ENCODE results near the gene RAET1E.
"Not testable (repeated sequence)": the region's sequence is repeated elsewhere in the genome, so short reads cannot be mapped to it uniquely, and the experiment has no call there.

DNA sequence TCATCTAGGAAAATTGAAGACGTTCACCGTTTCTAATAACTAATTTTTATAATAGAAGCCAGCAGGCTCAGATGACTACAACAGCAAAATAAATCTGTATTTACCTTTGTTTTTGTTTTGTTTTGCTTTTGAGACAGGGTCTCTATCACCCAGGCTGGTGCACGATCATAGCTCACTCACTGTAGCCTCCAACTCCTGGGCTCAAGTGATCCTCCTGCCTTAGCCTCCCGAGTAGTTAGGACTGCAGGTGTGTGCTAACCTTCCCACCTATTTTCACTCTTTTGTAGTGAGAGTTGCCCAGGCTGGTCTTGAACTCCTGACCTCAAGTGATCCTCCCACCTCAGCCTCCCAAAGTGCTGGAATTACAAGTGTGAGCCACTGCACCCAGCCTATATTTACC lies 43.9 kb downstream of the RAET1E start:
- TF ChIP-seq, protein P1, sequence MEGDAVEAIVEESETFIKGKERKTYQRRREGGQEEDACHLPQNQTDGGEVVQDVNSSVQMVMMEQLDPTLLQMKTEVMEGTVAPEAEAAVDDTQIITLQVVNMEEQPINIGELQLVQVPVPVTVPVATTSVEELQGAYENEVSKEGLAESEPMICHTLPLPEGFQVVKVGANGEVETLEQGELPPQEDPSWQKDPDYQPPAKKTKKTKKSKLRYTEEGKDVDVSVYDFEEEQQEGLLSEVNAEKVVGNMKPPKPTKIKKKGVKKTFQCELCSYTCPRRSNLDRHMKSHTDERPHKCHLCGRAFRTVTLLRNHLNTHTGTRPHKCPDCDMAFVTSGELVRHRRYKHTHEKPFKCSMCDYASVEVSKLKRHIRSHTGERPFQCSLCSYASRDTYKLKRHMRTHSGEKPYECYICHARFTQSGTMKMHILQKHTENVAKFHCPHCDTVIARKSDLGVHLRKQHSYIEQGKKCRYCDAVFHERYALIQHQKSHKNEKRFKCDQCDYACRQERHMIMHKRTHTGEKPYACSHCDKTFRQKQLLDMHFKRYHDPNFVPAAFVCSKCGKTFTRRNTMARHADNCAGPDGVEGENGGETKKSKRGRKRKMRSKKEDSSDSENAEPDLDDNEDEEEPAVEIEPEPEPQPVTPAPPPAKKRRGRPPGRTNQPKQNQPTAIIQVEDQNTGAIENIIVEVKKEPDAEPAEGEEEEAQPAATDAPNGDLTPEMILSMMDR (IDR thresholded peaks at IDR 0.05; ENCODE audit: insufficient read depth, low read length, poor library complexity, severe bottlenecking) = not testable (repeated sequence)
- TF ChIP-seq EZH2phosphoT487 (conservative IDR thresholded peaks at IDR 0.05; ENCODE audit: low read length) = not testable (repeated sequence)

All from SU-DHL-6 (cell line).